Thyroid gland (tissue), 4 donors: ENCODE measurements around the gene AZGP1.

Source experiments
- CTCF ChIP-seq, 6 experiments: fragments of 200-600 bp in 3 of 6; fragments of 450-650 bp in 3 of 6; sonication (generic) in 3 of 6; IDR thresholded peaks; one replicate each; pipeline ENCODE4 v1.5.1; 2016 to 2019; ENCODE audit warnings: antibody characterized with exemption in 6 of 6, mild to moderate bottlenecking in 2 of 6, inconsistent platforms in 1 of 6, moderate library complexity in 1 of 6
- POLR2A ChIP-seq, 2 donors: fragments of 450-650 bp; IDR thresholded peaks; one replicate each; pipeline ENCODE4 v1.6.1; 2017; ENCODE audit warnings: antibody characterized with exemption in 2 of 2, mild to moderate bottlenecking in 2 of 2, moderate library complexity in 1 of 2

- TF ChIP-seq CTCF (IDR thresholded peaks at IDR 0.05) (no peak), POLR2A (IDR thresholded peaks at IDR 0.05) (no peak)
Measured at GRCh38 chr7:99953649-99954048, 22.2 kb downstream of the AZGP1 start.
